ENCODE measurements around the gene SPHK2. TPM values are rescaled to one million over a fixed set of nuclear protein-coding genes. Genes with fewer than 3 reads are reported as not detected.

The SPHK2 gene
- total RNA-seq, 1 experiment from 2014 or later, result 19.9 TPM

GRCh38 chr19:48627865-48628314, 8.6 kb downstream of the SPHK2 start:
- no peaks in the 10 kb centered on the region for H4K20me1 ChIP-seq (ENCODE audit: insufficient read depth)
- DNase-seq (ENCODE audit: low read depth, low spot score) (no peak), ATAC-seq (no peak)
- H3K9me3 ChIP-seq (ENCODE audit: control insufficient read depth in 1 of 2, insufficient read depth in 1 of 2, low read depth in 1 of 2, low read length in 2 of 2), result no peaks in the 10 kb centered on the region
- TF ChIP-seq FOSL1 (IDR thresholded peaks at IDR 0.05; ENCODE audit: low read depth) (no peak), POLR2AphosphoS5 (IDR thresholded peaks at IDR 0.05; ENCODE audit: low read depth, low read length) (0 out of 2 replicates have a peak, but pooled peaks have one; percentile 27)
- CTCF ChIA-PET, result interaction anchor here (1.2 kb wide), 1 partner anchor 9 kb away, joined by 3 read pairs; the partner anchor contains the start of genes RPL18 and SPHK2
- RAD21 ChIA-PET (ENCODE audit: low non-redundant PET in 1 of 2, low total read pairs in 2 of 2, uncharacterized antibody in 2 of 2, unreplicated experiment in 2 of 2), result no interaction called here
- H3K4me2 ChIP-seq (ENCODE audit: low read length), result no peak overlapping the region; the same call in 1 of the 2 replicates
- no peaks in the 10 kb centered on the region for H3K9me2 ChIP-seq (ENCODE audit: insufficient read depth)
- H3K4me3 ChIP-seq (replicated peaks in 1 of 2; ENCODE audit: low read depth in 1 of 2, low read length in 2 of 2), result no peak overlapping the region
- H3K9ac ChIP-seq (ENCODE audit: low read length), result no peak overlapping the region
- H3K27ac ChIP-seq (ENCODE audit: low read depth, low read length), result peak overlapping the region; percentile 57
- BruUV-seq (replicated peaks), result no TSS peak
- POLR2A ChIA-PET, result interaction anchor here (1.8 kb wide), 1 partner anchor 8 kb away, joined by 8 read pairs; the partner anchor contains the start of gene SPHK2
- H3K27me3 ChIP-seq (ENCODE audit: insufficient read depth, low read length), result no peaks in the 10 kb centered on the region
- H2AFZ ChIP-seq (ENCODE audit: low read depth, low read length, poor library complexity, severe bottlenecking), result no peak overlapping the region
- H3K36me3 ChIP-seq (ENCODE audit: control insufficient read depth in 1 of 2, insufficient read depth in 2 of 2, low read length in 2 of 2), result peaks cover 2 to 13% of the 10 kb centered on the region in 2 experiments; a peak in 1 of 4 replicates
- peaks cover 12% of the 10 kb centered on the region; the same call in 1 of the 2 replicates for H3K79me2 ChIP-seq (ENCODE audit: insufficient read depth, low read length)
- intact Hi-C loops (cut with micrococcal nuclease), result no loop called here
- H3K4me1 ChIP-seq (ENCODE audit: control insufficient read depth in 1 of 2, insufficient read depth in 2 of 2, low read length in 2 of 2), result peaks cover 37 to 54% of the 10 kb centered on the region in 2 experiments

- POLR2A ChIA-PET, result interaction anchor here (1.6 to 1.8 kb wide), 3 partner anchors 9 to 12 kb away, joined by 8 to 22 read pairs (median 9); partner anchors contain the start of genes RPL18 and SPHK2
- no peak for ATAC-seq
- RAD21 ChIA-PET (ENCODE audit: low non-redundant PET in 1 of 2, low total read pairs in 2 of 2, uncharacterized antibody in 2 of 2, unreplicated experiment in 2 of 2), result no interaction called here
- Histone ChIP-seq H3K9me2 (ENCODE audit: insufficient read depth) (no peaks in the 10 kb centered on the region), H3K27ac (ENCODE audit: low read depth, low read length) (peak overlapping the region; percentile 57; the same call in 1 of the 2 replicates), H3K9me3 (ENCODE audit: control insufficient read depth in 1 of 2, insufficient read depth in 1 of 2, low read depth in 1 of 2, low read length in 2 of 2) (no peaks in the 10 kb centered on the region), H3K4me3 (replicated peaks in 1 of 2; ENCODE audit: low read depth in 1 of 2, low read length in 2 of 2) (no peak overlapping the region), H3K36me3 (ENCODE audit: control insufficient read depth in 1 of 2, insufficient read depth in 2 of 2, low read length in 2 of 2) (peaks cover 2 to 13% of the 10 kb centered on the region in 2 experiments; a peak in 1 of 4 replicates), H3K4me1 (ENCODE audit: control insufficient read depth in 1 of 2, insufficient read depth in 2 of 2, low read length in 2 of 2) (peaks cover 41 to 56% of the 10 kb centered on the region in 2 experiments), H3K9ac (ENCODE audit: low read length) (0 out of 2 replicates have a peak overlapping the region, but pooled peaks have one; percentile 5), H3K4me2 (ENCODE audit: low read length) (no peak overlapping the region), H2AFZ (ENCODE audit: low read depth, low read length, poor library complexity, severe bottlenecking) (no peak overlapping the region), H4K20me1 (ENCODE audit: insufficient read depth) (no peaks in the 10 kb centered on the region), H3K27me3 (ENCODE audit: insufficient read depth, low read length) (no peaks in the 10 kb centered on the region), H3K79me2 (ENCODE audit: insufficient read depth, low read length) (peaks cover 18% of the 10 kb centered on the region; the same call in 1 of the 2 replicates)
- DNase-seq (ENCODE audit: low read depth, low spot score), result no peak
- TF ChIP-seq REST (IDR thresholded peaks at IDR 0.05; ENCODE audit: low read depth) (no peak), ZNF274 (IDR thresholded peaks at IDR 0.05; ENCODE audit: low read depth, low read length) (no peak), SIN3A (IDR thresholded peaks at IDR 0.05; ENCODE audit: low read depth) (no peak), POLR2AphosphoS5 (IDR thresholded peaks at IDR 0.05; ENCODE audit: low read depth, low read length) (no peak), EZH2 (IDR thresholded peaks at IDR 0.05) (no peak), CBX3 (IDR thresholded peaks at IDR 0.05; ENCODE audit: low read depth) (no peak), YY1 (IDR thresholded peaks at IDR 0.05; ENCODE audit: extremely low read depth, insufficient replicate concordance, low read depth, low read length) (no peak), EGR1 (IDR thresholded peaks at IDR 0.05; ENCODE audit: low read depth) (no peak), ATF3 (IDR thresholded peaks at IDR 0.05) (no peak)
- CTCF ChIA-PET, result interaction anchor here (1.2 kb wide), 1 partner anchor 9 kb away, joined by 3 read pairs; the partner anchor contains the start of genes RPL18 and SPHK2
- no TSS peak for BruUV-seq (replicated peaks)
- intact Hi-C loops (cut with micrococcal nuclease), result no loop called here
Observed at GRCh38 chr19:48628486-48629296, 9.4 kb downstream of the SPHK2 start.
